T-helper 1 cell treated with Interleukin-12 subunit alpha and Interleukin-12 subunit beta and Interleukin-4 antibody, amounts not matched to agents 30 μg/mL and 1 μg/mL, for 36 hours (primary cell): Measurements from ENCODE around the gene TNPO1.
"Not testable (repeated sequence)": the region's sequence is repeated elsewhere in the genome, so short reads cannot be mapped to it uniquely, and the experiment has no call there.

Experiments used
- H3K27ac Mint-ChIP-seq: one replicate; pipeline ENCODE4 v1.8.0; 2021; ENCODE audit warnings: mild to moderate bottlenecking, mixed read lengths
- H3K27me3 Mint-ChIP-seq: one replicate; pipeline ENCODE4 v1.8.0; 2021; ENCODE audit warnings: low read depth, mixed read lengths
- H3K36me3 Mint-ChIP-seq: one replicate; pipeline ENCODE4 v1.8.0; 2021; ENCODE audit warnings: low read depth, mixed read lengths
- H3K4me1 Mint-ChIP-seq: one replicate; pipeline ENCODE4 v1.8.0; 2021; ENCODE audit warnings: low read depth, mixed read lengths
- H3K4me3 Mint-ChIP-seq: one replicate; pipeline ENCODE4 v1.8.0; 2021; ENCODE audit warnings: mild to moderate bottlenecking, moderate library complexity, mixed read lengths
- H3K9me3 Mint-ChIP-seq: one replicate; pipeline ENCODE4 v1.8.0; 2021; ENCODE audit warnings: mixed read lengths

TNPO1 gene

DNA sequence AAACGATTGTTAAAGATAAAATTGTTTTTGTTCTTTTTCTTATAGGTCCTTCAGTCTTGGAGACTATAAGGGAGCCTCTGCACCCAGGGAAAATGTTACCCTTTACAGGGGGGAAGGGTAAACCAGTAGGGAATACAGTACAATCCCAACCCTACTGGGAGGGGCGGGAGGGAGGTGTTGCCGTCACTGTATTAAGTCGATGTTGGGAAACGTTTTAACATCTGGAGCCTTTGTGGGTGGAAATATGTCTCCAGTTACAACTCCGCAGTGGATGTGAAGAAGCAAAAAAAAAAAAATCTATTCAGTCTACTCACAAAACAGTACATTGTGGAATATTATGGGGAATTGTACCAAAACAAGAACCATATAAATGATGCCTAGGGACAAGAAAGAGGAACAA lies 92.2 kb downstream of the TNPO1 start:
- H3K4me1 Mint-ChIP-seq: no peaks in the 10 kb centered on the region
- no peaks in the 10 kb centered on the region for H3K27me3 Mint-ChIP-seq
- H3K27ac Mint-ChIP-seq: no peak overlapping the region
- H3K36me3 Mint-ChIP-seq: peaks cover 41% of the 10 kb centered on the region
- no peaks in the 10 kb centered on the region for H3K9me3 Mint-ChIP-seq
- no peak overlapping the region for H3K4me3 Mint-ChIP-seq

DNA sequence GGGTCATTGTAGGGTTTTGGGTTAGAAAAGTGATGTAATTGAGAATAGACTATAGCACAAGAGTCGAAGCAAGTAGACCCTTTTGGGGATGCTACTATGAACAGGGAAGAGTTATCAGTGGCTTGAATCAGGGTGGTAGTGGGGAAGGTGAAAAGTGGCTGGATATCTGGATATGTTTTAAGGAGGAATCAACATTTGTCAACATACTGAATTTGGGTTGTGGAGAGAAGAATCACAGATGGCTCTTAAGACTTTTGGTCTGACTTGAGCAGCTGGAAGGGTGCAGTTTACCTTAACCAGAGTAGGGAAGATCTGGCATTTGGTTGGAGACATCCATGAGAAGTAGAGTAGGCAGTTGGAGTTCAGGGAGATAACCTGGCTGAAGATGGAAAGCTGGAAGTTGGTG lies 100.9 kb downstream of the TNPO1 start:
- H3K4me3 Mint-ChIP-seq: no peak overlapping the region
- no peaks in the 10 kb centered on the region for H3K36me3 Mint-ChIP-seq
- H3K9me3 Mint-ChIP-seq: no peaks in the 10 kb centered on the region
- H3K27ac Mint-ChIP-seq: no peak overlapping the region
- no peaks in the 10 kb centered on the region for H3K27me3 Mint-ChIP-seq
- no peaks in the 10 kb centered on the region for H3K4me1 Mint-ChIP-seq

DNA sequence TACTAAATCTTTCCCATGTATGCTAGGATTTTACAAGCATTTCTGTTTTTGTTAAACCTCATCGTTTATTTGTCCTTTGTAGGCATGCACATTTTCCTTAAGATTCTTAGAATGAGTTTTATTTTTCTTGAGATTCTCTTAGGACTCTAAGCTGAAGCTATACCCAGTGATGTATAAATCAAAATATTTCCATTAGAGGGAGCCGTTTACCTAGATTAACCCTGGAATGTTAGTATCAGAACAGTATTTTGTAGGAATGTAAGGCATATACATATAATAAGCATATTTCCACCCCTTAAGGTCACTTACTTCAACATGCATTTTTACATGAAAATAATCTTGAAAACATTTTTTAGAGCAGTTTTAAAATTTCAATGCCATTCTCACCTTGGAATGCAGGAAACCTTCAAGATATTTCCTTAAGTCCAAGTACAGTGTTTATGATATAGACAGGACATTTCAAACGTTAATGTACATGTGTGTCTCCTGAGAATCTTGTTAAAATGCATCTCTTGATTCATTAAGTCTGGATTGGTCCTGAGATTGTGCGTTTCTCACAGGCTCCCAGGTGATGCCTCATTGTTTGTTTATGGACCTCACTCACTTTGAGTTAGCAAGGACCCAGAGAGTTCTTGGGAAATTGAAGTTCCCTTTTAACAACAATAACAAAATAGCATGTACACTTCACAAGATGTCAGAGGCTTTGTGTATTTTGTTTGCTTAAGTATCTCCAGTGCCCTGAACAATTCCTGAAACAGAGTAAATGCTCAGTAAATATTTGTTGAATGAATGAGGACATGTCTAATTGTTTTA lies 104.4 kb downstream of the TNPO1 start:
- Mint-ChIP-seq H3K36me3 (no peaks in the 10 kb centered on the region), H3K27me3 (no peaks in the 10 kb centered on the region), H3K4me3 (no peak overlapping the region), H3K4me1 (no peaks in the 10 kb centered on the region), H3K27ac (no peak overlapping the region), H3K9me3 (no peaks in the 10 kb centered on the region)

DNA sequence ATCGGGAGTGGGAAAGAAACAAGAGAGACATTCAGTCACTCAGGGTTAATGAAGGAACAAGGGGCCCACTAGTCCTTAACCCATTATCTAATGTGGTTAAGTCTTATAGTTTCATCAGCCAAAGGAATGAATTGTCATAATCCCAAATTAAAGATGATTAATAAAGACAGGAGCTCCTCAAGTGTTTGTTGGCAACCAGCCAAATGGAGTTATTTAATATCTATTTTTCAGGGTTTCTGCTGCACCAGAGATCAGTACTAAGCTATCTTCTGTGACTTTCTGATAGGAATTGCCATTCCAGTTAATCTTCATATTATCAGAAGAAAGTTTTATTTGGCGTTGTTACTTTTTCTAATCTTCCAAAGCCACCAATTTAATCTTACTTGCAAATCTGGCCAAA lies 105.4 kb downstream of the TNPO1 start:
- Mint-ChIP-seq H3K27ac (no peak overlapping the region), H3K27me3 (no peaks in the 10 kb centered on the region), H3K9me3 (no peaks in the 10 kb centered on the region), H3K4me3 (no peak overlapping the region), H3K4me1 (no peaks in the 10 kb centered on the region), H3K36me3 (no peaks in the 10 kb centered on the region)

DNA sequence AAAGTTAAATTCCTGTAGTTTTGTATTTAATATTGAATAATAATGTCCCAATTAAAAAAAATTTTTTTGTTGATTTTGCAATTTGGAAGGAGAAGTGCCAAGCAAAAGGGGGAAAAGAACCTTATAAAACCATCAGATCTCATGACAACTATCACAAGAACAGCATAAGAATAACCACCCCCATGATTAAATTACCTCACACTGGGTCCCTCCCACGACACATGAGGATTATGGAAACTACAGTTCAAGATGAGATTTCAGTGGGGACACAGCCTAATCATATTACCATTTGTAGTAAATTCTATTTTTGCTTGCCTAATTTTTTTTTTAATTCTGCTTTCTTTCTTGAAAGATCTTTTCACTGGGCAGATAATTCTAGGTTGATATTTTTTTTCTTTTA lies 106.0 kb downstream of the TNPO1 start:
- H3K36me3 Mint-ChIP-seq: no peaks in the 10 kb centered on the region
- no peaks in the 10 kb centered on the region for H3K9me3 Mint-ChIP-seq
- no peak overlapping the region for H3K27ac Mint-ChIP-seq
- no peaks in the 10 kb centered on the region for H3K27me3 Mint-ChIP-seq
- no peaks in the 10 kb centered on the region for H3K4me1 Mint-ChIP-seq
- H3K4me3 Mint-ChIP-seq: no peak overlapping the region

DNA sequence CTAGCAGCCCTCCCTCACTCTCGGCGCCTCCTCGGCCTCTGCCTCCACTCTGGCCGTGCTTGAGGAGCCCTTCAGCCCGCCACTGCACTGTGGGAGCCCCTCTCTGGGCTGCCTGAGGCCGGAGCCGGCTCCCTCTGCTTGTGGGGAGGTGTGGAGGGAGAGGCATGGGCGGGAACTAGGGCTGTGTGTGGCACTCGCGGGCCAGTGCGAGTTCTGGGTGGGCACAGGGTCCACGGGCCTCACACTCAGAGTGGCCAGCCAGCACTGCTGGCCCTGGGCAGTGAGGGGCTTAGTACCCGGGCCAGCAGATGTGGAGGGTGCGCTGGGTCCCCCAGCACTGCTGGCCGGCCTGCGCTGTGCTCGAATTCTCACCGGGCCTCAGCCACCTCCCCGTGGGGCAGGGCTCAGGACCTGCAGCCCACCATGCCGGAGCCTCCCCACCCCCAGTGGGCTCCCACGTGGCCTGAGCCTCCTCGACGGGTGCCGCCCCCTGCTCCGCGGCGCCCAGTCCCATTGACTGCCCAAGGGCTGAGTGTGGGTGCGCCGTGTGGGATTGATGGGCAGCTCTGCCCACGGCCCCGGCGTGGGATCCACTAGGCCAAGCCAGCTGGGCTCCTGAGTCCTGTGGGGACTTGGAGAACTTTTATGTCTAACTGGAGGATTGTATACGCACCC lies 109.0 kb downstream of the TNPO1 start:
- Mint-ChIP-seq H3K27ac (no peak overlapping the region), H3K4me3 (no peak overlapping the region), H3K27me3 (peaks cover 7% of the 10 kb centered on the region), H3K36me3 (no peaks in the 10 kb centered on the region), H3K9me3 (no peaks in the 10 kb centered on the region), H3K4me1 (no peaks in the 10 kb centered on the region)

DNA sequence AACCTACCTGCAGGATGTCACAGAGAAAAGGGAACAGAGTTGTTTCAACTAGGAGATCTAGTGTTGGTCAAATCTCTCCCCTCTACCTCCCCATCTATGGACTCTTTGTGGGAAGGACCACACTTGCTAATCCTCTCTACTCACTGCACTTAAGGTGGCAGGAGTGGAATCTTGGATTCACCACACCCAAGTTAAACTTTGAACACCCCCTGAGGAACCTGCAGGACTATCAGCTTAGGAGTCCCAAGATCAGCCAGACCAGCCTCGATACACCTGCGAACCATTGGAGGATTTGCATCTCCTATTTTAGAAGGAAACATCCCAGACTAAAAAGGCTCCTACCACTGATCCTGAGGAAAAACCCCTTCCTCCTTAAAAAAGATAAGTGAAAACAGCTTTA lies 116.2 kb downstream of the TNPO1 start:
- not testable (repeated sequence) for H3K4me1 Mint-ChIP-seq, H3K9me3 Mint-ChIP-seq, H3K36me3 Mint-ChIP-seq, H3K4me3 Mint-ChIP-seq, H3K27ac Mint-ChIP-seq
- peaks cover 19% of the 10 kb centered on the region for H3K27me3 Mint-ChIP-seq

DNA sequence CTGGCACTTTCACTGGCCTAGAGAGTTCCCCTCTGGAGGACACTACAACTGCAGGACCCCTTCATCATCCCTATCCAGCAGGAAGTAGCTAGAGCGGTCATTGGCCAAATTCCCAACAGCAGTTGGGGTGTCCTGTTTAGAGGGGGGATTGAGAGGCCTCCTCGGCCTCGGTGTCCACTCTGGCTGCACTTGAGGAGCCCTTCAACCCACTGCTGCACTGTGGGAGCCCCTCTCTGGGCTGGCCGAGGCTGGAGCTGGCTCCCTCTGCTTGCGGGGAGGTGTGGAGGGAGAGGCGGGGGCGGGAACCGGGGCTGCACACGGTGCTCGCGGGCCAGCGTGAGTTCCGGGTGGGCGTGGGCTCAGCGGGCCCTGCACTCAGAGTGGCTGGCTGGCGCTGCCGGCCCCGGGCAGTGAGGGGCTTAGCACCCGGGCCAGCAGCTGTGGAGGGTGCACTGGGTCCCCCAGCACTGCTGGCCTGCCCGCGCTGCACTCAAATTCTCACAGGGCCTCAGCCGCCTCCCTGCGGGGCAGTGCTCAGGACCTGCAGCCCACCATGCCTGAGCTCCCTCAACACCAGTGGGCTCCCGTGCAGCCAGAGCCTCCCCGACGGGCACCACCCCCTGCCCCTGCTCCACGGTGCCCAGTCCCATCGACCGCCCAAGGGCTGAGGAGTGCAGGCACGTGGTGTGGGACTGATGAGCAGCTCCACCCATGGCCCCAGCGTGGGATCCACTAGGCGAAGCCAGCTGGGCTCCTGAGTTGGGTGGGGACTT lies 118.7 kb downstream of the TNPO1 start:
- H3K27ac Mint-ChIP-seq: not testable (repeated sequence)

DNA sequence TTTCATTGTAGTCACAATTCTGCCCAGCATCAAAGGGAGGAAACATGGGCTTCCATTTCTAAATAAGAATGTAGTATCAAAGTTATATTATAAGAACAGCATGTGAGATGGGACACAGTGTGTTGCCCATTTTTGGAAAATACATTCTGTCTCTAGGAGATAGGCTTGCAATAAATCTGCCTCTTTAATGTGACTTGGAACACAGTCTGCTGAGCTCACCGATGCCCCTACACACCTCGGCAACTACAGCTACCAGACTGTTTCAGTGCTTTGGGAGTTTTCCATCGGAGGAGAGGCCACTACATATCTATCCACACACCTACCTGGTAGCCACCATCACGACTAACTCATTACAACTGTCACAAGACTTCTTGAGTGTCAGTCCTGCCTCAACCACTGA lies 120.4 kb downstream of the TNPO1 start:
- Mint-ChIP-seq H3K4me3 (no peak overlapping the region), H3K4me1 (peaks cover 2% of the 10 kb centered on the region), H3K27me3 (peaks cover 20% of the 10 kb centered on the region), H3K9me3 (no peaks in the 10 kb centered on the region), H3K27ac (no peak overlapping the region), H3K36me3 (no peaks in the 10 kb centered on the region)

More for the DNA sequence above, 118.7 kb downstream of the TNPO1 start:
- H3K4me1 Mint-ChIP-seq, H3K4me3 Mint-ChIP-seq, H3K36me3 Mint-ChIP-seq, H3K9me3 Mint-ChIP-seq: not testable (repeated sequence)
- H3K27me3 Mint-ChIP-seq: peaks cover 20% of the 10 kb centered on the region

DNA sequence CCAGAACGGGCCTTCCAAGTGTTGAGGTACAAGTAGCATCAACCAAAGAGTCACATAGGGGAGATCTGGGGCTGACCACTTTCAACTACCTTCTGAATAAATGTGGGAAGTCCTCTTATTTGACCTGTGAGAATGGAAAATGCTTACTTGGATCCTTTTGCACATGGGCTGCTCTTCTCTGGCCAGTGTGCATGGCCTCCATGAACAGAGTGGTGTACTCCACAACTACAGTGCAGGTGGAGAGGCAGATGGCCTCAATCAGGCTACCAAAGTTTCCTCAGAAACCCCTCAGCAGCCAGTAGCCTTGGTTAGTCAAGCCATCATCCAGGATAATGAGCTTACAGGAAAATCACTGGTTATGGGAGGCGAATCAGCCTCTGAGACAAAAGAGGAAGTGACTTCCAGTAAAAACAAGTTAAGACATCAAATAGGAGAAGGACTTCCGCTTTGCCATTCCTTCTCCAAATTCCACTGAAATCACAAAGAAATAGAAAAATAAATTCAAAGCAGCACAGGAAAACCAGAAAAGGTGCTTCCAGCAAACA lies 121.1 kb downstream of the TNPO1 start:
- H3K4me3 Mint-ChIP-seq: no peak overlapping the region
- no peak overlapping the region for H3K27ac Mint-ChIP-seq
- H3K36me3 Mint-ChIP-seq: no peaks in the 10 kb centered on the region
- H3K27me3 Mint-ChIP-seq: peaks cover 17% of the 10 kb centered on the region
- no peaks in the 10 kb centered on the region for H3K9me3 Mint-ChIP-seq
- peaks cover 2% of the 10 kb centered on the region for H3K4me1 Mint-ChIP-seq

DNA sequence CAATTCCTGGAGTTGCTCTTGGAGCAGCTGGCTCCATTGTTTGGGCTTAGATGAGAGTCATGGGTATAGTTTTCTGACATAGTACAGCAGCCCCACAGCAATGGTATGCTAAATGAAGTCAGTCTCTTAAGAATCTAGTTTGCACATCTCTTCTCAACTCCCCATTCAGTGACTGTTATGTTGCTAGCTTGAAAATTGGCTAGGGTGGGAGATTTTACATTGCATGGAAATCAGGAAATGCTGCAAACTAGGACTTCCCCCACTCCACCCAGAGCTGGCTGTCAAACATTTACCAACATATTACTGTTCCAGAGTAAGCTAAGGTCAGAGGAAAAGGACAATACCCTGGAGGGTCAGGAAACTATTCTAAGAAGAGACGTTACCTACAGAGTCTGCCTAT lies 121.7 kb downstream of the TNPO1 start:
- no peak overlapping the region for H3K27ac Mint-ChIP-seq
- no peaks in the 10 kb centered on the region for H3K9me3 Mint-ChIP-seq
- peaks cover 2% of the 10 kb centered on the region for H3K4me1 Mint-ChIP-seq
- H3K27me3 Mint-ChIP-seq: peaks cover 14% of the 10 kb centered on the region
- H3K36me3 Mint-ChIP-seq: no peaks in the 10 kb centered on the region
- H3K4me3 Mint-ChIP-seq: no peak overlapping the region

DNA sequence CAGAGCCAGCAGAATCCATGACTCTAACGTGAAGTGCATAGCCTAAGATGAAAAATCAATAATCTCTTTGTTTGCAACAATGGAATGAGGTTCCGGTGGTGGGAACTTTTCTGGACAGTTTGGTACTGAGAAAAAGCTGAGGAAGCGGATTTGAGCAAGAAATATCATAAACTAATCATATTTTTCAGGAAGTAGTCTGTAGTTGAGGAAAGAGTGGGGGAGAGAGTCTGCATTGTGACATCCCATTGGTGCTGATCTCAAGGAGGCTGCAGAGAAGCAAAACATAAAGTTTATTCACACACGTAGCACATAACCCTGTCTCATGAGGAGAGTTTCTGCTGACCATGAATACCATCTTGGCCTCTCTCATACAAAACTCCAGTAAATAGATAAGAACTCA lies 123.6 kb downstream of the TNPO1 start:
- H3K4me3 Mint-ChIP-seq: no peak overlapping the region
- peaks cover 17% of the 10 kb centered on the region for H3K27me3 Mint-ChIP-seq
- peaks cover 2% of the 10 kb centered on the region for H3K4me1 Mint-ChIP-seq
- H3K27ac Mint-ChIP-seq: no peak overlapping the region
- no peaks in the 10 kb centered on the region for H3K36me3 Mint-ChIP-seq
- no peaks in the 10 kb centered on the region for H3K9me3 Mint-ChIP-seq

DNA sequence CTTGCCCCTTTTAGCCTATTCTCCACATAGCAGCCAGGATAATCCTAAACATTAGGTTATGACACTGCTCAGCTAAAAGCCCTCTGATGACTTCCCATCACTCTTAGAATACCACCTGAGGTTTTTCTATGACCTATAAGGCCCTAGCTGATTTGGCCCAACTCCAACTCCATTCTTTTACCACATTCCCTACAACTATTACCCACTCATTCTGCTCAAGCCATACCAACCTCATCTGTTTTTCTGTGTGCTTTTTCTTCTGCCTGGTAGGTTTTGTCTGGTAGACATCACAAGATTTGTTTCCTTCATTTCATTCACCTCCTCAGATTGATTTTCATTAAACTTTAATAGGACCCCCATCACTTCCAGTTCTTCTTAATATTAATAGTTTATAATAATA lies 126.8 kb downstream of the TNPO1 start:
- Mint-ChIP-seq H3K36me3 (no peaks in the 10 kb centered on the region), H3K9me3 (no peaks in the 10 kb centered on the region), H3K27me3 (peaks cover 21% of the 10 kb centered on the region), H3K4me3 (no peak overlapping the region), H3K4me1 (peaks cover under 1% of the 10 kb centered on the region), H3K27ac (no peak overlapping the region)

DNA sequence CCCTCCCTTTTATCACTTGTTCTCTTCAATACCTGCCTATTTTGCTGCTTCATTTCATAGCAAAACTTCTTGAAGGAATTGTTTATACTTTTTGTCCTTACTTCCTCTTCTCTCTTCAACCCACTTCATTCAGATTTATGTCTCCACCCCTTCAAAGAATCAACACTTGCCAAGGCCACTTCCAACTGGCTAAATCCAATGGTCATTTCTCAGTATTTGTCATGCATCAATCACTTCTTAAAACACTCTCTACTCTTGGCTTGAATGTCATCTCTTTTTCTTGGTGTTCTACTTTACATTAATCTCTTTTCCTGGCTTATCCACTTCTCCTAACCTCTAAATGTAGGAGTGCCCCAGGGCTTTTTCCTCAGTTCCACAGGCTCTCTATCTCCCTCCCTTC lies 131.0 kb downstream of the TNPO1 start:
- Mint-ChIP-seq H3K9me3 (no peaks in the 10 kb centered on the region), H3K4me3 (no peak overlapping the region), H3K27ac (no peak overlapping the region), H3K4me1 (no peaks in the 10 kb centered on the region), H3K27me3 (peaks cover 34% of the 10 kb centered on the region), H3K36me3 (no peaks in the 10 kb centered on the region)

DNA sequence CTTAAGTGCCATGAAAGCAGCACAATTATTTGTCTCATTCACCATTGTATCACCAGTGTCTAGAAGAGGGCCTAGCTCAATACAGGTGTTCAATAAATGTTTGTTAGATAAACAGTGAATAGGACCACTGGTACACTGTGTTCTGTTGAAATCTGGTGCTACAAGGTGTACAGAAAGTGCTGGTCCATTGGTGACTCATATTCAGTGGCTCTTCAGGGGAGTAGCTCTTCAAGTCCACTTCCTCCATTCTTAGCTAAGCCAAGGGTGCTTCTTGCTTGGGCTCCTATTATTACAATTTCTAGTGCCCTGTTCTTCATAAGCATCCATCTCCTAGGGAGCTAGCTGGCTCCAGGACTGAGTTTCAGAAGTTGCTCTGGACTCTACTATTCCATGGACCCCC lies 133.0 kb downstream of the TNPO1 start:
- Mint-ChIP-seq H3K36me3 (no peaks in the 10 kb centered on the region), H3K9me3 (no peaks in the 10 kb centered on the region), H3K27me3 (peaks cover 44% of the 10 kb centered on the region), H3K4me1 (no peaks in the 10 kb centered on the region), H3K27ac (no peak overlapping the region), H3K4me3 (no peak overlapping the region)
